Activated CD4-positive, alpha-beta T cell treated with anti-CD3 and anti-CD28 coated beads, Interleukin-10, Interleukin-2, amounts not matched to agents 100 ng/mL and 50 ng/mL, durations not matched to agents 16 hours and 8 hours (primary cell): Measurements from ENCODE around the gene ZDHHC21.
"Not testable (repeated sequence)": the region's sequence is repeated elsewhere in the genome, so short reads cannot be mapped to it uniquely, and the experiment has no call there.

Source experiments
- DNase-seq: peaks from one replicate; pipeline ENCODE4 v3.0.0-alpha.2; 2020

ZDHHC21 gene

GRCh38 chr9:14678776-14679175 lies 14.5 kb downstream of the ZDHHC21 start:
- no peak for DNase-seq

- DNase-seq: no peak
These were observed 15.4 kb downstream of the ZDHHC21 start for GRCh38 chr9:14677872-14678271.

- no peak for DNase-seq
These were observed 15.8 kb downstream of the ZDHHC21 start for GRCh38 chr9:14677396-14677795.

- DNase-seq: no peak
These were observed 18.6 kb downstream of the ZDHHC21 start for GRCh38 chr9:14674630-14675029.

GRCh38 chr9:14671377-14671776 lies 21.9 kb downstream of the ZDHHC21 start:
- DNase-seq: peak; percentile 75

- DNase-seq: peak; percentile 67
These were observed 22.5 kb downstream of the ZDHHC21 start for GRCh38 chr9:14670718-14671117.

GRCh38 chr9:14664022-14664421 lies 29.2 kb downstream of the ZDHHC21 start:
- DNase-seq: not testable (repeated sequence)

GRCh38 chr9:14662060-14662453 lies 31.2 kb downstream of the ZDHHC21 start:
- DNase-seq: no peak

- peak; percentile 28 for DNase-seq
These were observed 31.7 kb downstream of the ZDHHC21 start for GRCh38 chr9:14661421-14662059.

- no peak for DNase-seq
These were observed 32.5 kb downstream of the ZDHHC21 start for GRCh38 chr9:14660721-14661120.

- DNase-seq: no peak
These were observed 38.3 kb downstream of the ZDHHC21 start for GRCh38 chr9:14654932-14655331.

- DNase-seq: no peak
These were observed 39.7 kb downstream of the ZDHHC21 start for GRCh38 chr9:14653511-14653910.

GRCh38 chr9:14652729-14653377 lies 40.4 kb downstream of the ZDHHC21 start:
- DNase-seq: peak; percentile 7

- DNase-seq: no peak
These were observed 42.6 kb downstream of the ZDHHC21 start for GRCh38 chr9:14650596-14650995.

- DNase-seq: no peak
These were observed 47.6 kb downstream of the ZDHHC21 start for GRCh38 chr9:14645648-14646047.

- no peak for DNase-seq
These were observed 52.3 kb downstream of the ZDHHC21 start for GRCh38 chr9:14640967-14641366.

- no peak for DNase-seq
These were observed 52.9 kb downstream of the ZDHHC21 start for GRCh38 chr9:14640294-14640693.

- DNase-seq: no peak
These were observed 59.2 kb downstream of the ZDHHC21 start for GRCh38 chr9:14633906-14634565.

GRCh38 chr9:14633148-14633547 lies 60.1 kb downstream of the ZDHHC21 start:
- no peak for DNase-seq

GRCh38 chr9:14627513-14627912 lies 65.7 kb downstream of the ZDHHC21 start:
- DNase-seq: no peak

GRCh38 chr9:14618836-14619420 lies 74.3 kb downstream of the ZDHHC21 start:
- no peak for DNase-seq

- DNase-seq: peak; percentile 50
These were observed 76.8 kb downstream of the ZDHHC21 start for GRCh38 chr9:14616188-14616982.

GRCh38 chr9:14608540-14608939 lies 84.7 kb downstream of the ZDHHC21 start:
- no peak for DNase-seq
